Mucosa of rectum (tissue), 2 donors: ENCODE data around the gene CES3.
"Not testable (repeated sequence)": the region's sequence is repeated elsewhere in the genome, so short reads cannot be mapped to it uniquely, and the experiment has no call there.

Experiments
- H3K27ac ChIP-seq, 2 donors: one replicate each; pipeline ENCODE4 v1.7.0; 2013; ENCODE audit warnings: inconsistent platforms in 2 of 2, low read depth in 2 of 2, low read length in 2 of 2
- H3K27me3 ChIP-seq, 2 donors: one replicate each; pipeline ENCODE4 v1.7.0; 2013; ENCODE audit warnings: low read length in 2 of 2; ENCODE audit not compliant: control insufficient read depth in 2 of 2, insufficient read depth in 2 of 2
- H3K36me3 ChIP-seq, 2 donors: one replicate each; pipeline ENCODE4 v1.7.0; 2013; ENCODE audit warnings: low read length in 2 of 2; ENCODE audit not compliant: control insufficient read depth in 2 of 2, insufficient read depth in 2 of 2
- H3K4me1 ChIP-seq, 2 donors: one replicate each; pipeline ENCODE4 v1.7.0; 2013; ENCODE audit warnings: low read length in 2 of 2, mild to moderate bottlenecking in 1 of 2; ENCODE audit not compliant: control insufficient read depth in 2 of 2, insufficient read depth in 2 of 2
- H3K4me3 ChIP-seq, 2 donors: one replicate each; pipeline ENCODE4 v1.7.0; 2013; ENCODE audit warnings: low read length in 2 of 2
- H3K9ac ChIP-seq, 2 donors: one replicate each; pipeline ENCODE4 v1.7.0; 2013; ENCODE audit warnings: low read length in 2 of 2, low read depth in 1 of 2, mild to moderate bottlenecking in 1 of 2
- H3K9me3 ChIP-seq, 2 donors: one replicate each; pipeline ENCODE4 v1.7.0; 2013; ENCODE audit warnings: low read length in 2 of 2; ENCODE audit not compliant: control insufficient read depth in 2 of 2
- donor health status: healthy.
- donor health status: Normal muscosa, but diverticular disease.

CES3 gene

GRCh38 chr16:66934839-66935313, 26.2 kb upstream of the CES3 start:
- peak overlapping the region; percentile 95 for H3K27ac ChIP-seq
- H3K27me3 ChIP-seq, H3K9me3 ChIP-seq: not testable (repeated sequence)
- peak overlapping the region; percentile 98 to 100 for H3K9ac ChIP-seq
- H3K4me1 ChIP-seq = peaks cover 39 to 47% of the 10 kb centered on the region in 2 donors
- H3K4me3 ChIP-seq = peak overlapping the region; percentile 85 to 98
- H3K36me3 ChIP-seq = peaks cover 28 to 41% of the 10 kb centered on the region in 2 donors

GRCh38 chr16:66935314-66936011, 25.6 kb upstream of the CES3 start, which contains the start of gene CES2:
TSS of gene CES2 (plus strand) at chr16:66935516. CDS start at chr16:66935636, 120 bp downstream.
- peaks cover 34 to 44% of the 10 kb centered on the region in 2 donors for H3K36me3 ChIP-seq
- H3K27me3 ChIP-seq = no peaks in the 10 kb centered on the region
- peaks cover 39 to 47% of the 10 kb centered on the region in 2 donors for H3K4me1 ChIP-seq
- peak within 1 kb of the TSS; percentile 98 to 100 for H3K9ac ChIP-seq
- peak within 1 kb of the TSS; percentile 95 for H3K27ac ChIP-seq
- no peaks in the 10 kb centered on the region for H3K9me3 ChIP-seq
- H3K4me3 ChIP-seq = peak within 1 kb of the TSS; percentile 85 to 98

GRCh38 chr16:66936462-66936861, 24.6 kb upstream of the CES3 start:
- H3K27me3 ChIP-seq = no peaks in the 10 kb centered on the region
- H3K36me3 ChIP-seq = peaks cover 44 to 54% of the 10 kb centered on the region in 2 donors
- H3K9me3 ChIP-seq = no peaks in the 10 kb centered on the region
- H3K9ac ChIP-seq = peak overlapping the region; percentile 98 to 100
- H3K4me3 ChIP-seq = peak overlapping the region; percentile 85 to 98
- peak overlapping the region; percentile 95 for H3K27ac ChIP-seq
- peaks cover 39 to 47% of the 10 kb centered on the region in 2 donors for H3K4me1 ChIP-seq

- Histone ChIP-seq H3K4me3 (peak overlapping the region; percentile 85 to 98), H3K4me1 (peaks cover 39 to 47% of the 10 kb centered on the region in 2 donors), H3K9ac (peak overlapping the region; percentile 14 to 98), H3K9me3 (no peaks in the 10 kb centered on the region), H3K36me3 (peaks cover 49 to 55% of the 10 kb centered on the region in 2 donors), H3K27me3 (no peaks in the 10 kb centered on the region), H3K27ac (peak overlapping the region; percentile 95)
These were observed 24.0 kb upstream of the CES3 start for GRCh38 chr16:66936889-66937554.

GRCh38 chr16:66937725-66938337, 23.2 kb upstream of the CES3 start:
- Histone ChIP-seq H3K4me1 (peaks cover 35 to 41% of the 10 kb centered on the region in 2 donors), H3K4me3 (no peak overlapping the region), H3K9ac (no peak overlapping the region), H3K9me3 (no peaks in the 10 kb centered on the region), H3K27ac (peak overlapping the region; percentile 95), H3K36me3 (peaks cover 53 to 56% of the 10 kb centered on the region in 2 donors), H3K27me3 (no peaks in the 10 kb centered on the region)

- Histone ChIP-seq H3K4me3 (no peak overlapping the region), H3K36me3 (peaks cover 61 to 68% of the 10 kb centered on the region in 2 donors), H3K4me1 (peaks cover 27 to 32% of the 10 kb centered on the region in 2 donors), H3K27me3 (no peaks in the 10 kb centered on the region), H3K9me3 (no peaks in the 10 kb centered on the region), H3K27ac (no peak overlapping the region), H3K9ac (no peak overlapping the region)
These were observed 21.7 kb upstream of the CES3 start for GRCh38 chr16:66939366-66939765.

GRCh38 chr16:66940236-66940635, 20.8 kb upstream of the CES3 start:
- Histone ChIP-seq H3K36me3 (peaks cover 61 to 68% of the 10 kb centered on the region in 2 donors), H3K27me3 (no peaks in the 10 kb centered on the region), H3K4me3 (no peak overlapping the region), H3K9ac (no peak overlapping the region), H3K4me1 (peaks cover 25 to 32% of the 10 kb centered on the region in 2 donors), H3K9me3 (no peaks in the 10 kb centered on the region), H3K27ac (no peak overlapping the region)

- no peaks in the 10 kb centered on the region for H3K9me3 ChIP-seq
These were observed 18.1 kb upstream of the CES3 start for GRCh38 chr16:66942981-66943380.

GRCh38 chr16:66943426-66944053, 17.5 kb upstream of the CES3 start:
- H3K4me3 ChIP-seq = no peak overlapping the region
- no peak overlapping the region for H3K27ac ChIP-seq
- no peaks in the 10 kb centered on the region for H3K27me3 ChIP-seq
- H3K9me3 ChIP-seq = no peaks in the 10 kb centered on the region
- peaks cover 49 to 55% of the 10 kb centered on the region in 2 donors for H3K36me3 ChIP-seq
- H3K4me1 ChIP-seq = peaks cover 4 to 10% of the 10 kb centered on the region in 2 donors
- H3K9ac ChIP-seq = no peak overlapping the region

More at GRCh38 chr16:66942981-66943380, 18.1 kb upstream of the CES3 start:
- peaks cover 2 to 10% of the 10 kb centered on the region in 2 donors for H3K4me1 ChIP-seq
- H3K27ac ChIP-seq = no peak overlapping the region
- H3K27me3 ChIP-seq = no peaks in the 10 kb centered on the region
- H3K36me3 ChIP-seq = peaks cover 54 to 59% of the 10 kb centered on the region in 2 donors
- no peak overlapping the region for H3K9ac ChIP-seq
- H3K4me3 ChIP-seq = no peak overlapping the region
